LNCaP clone FGC (cell line): ENCODE results near the gene TMEM94.

Experiments used
- DNase-seq: peaks from one replicate; pipeline ENCODE4 v3.0.0-alpha.2; 2011; ENCODE audit warnings: low read depth
- H3K4me3 ChIP-seq: 2 replicates; pipeline ENCODE4 v1.5.1; 2011; ENCODE audit warnings: mild to moderate bottlenecking, low read depth, low read length, control low read depth
- CTCF ChIP-seq: IDR thresholded peaks from 2 replicates; pipeline ENCODE4 v1.5.1; 2012; ENCODE audit warnings: mild to moderate bottlenecking; ENCODE audit not compliant: control insufficient read depth, insufficient read depth; ENCODE audit errors: extremely low read depth

TMEM94 gene

GRCh38 chr17:75524269-75524969, 68.0 kb downstream of the TMEM94 start:
- no peak for TF ChIP-seq CTCF
- DNase-seq, result no peak
- H3K4me3 ChIP-seq, result peak overlapping the region; percentile 71

GRCh38 chr17:75524970-75525805, 68.8 kb downstream of the TMEM94 start, which contains the start of gene LLGL2:
TSS of gene LLGL2 (plus strand) at chr17:75525697. CDS start at chr17:75543427, 17,730 bp downstream.
- peak; percentile 67 for DNase-seq
- peak; percentile 77 for TF ChIP-seq CTCF
- peak within 1 kb of the TSS; percentile 71 for H3K4me3 ChIP-seq

- DNase-seq, result no peak
- TF ChIP-seq CTCF, result no peak
- H3K4me3 ChIP-seq, result peak overlapping the region; percentile 67
These were observed 69.5 kb downstream of the TMEM94 start for GRCh38 chr17:75525806-75526554.

- no peak for TF ChIP-seq CTCF
- peak overlapping the region; percentile 67 for H3K4me3 ChIP-seq
- no peak for DNase-seq
These were observed 70.3 kb downstream of the TMEM94 start for GRCh38 chr17:75526555-75527270.

GRCh38 chr17:75530837-75531720, 74.6 kb downstream of the TMEM94 start:
- TF ChIP-seq CTCF, result no peak
- no peak for DNase-seq
- H3K4me3 ChIP-seq, result no peak overlapping the region
